Measurements from ENCODE around the gene SCAF4. TPM values are rescaled to one million over a fixed set of nuclear protein-coding genes. Genes with fewer than 3 reads are reported as not detected.

Gene SCAF4
- total RNA-seq, 4 donors from 2014 or later = 12.1 to 18.8 (median 15.2) TPM

- DNase-seq (ENCODE audit: extremely low spot score) = no peak
- H3K4me1 ChIP-seq = peaks cover 0 to 6% (median 4%) of the 10 kb centered on the region in 4 donors
- no peaks in the 10 kb centered on the region for H3K9me3 ChIP-seq
- no peak overlapping the region for H3K4me3 ChIP-seq
- H3K27ac ChIP-seq (replicated peaks in 1 of 4) = no peak overlapping the region
- intact Hi-C loops (cut with DNase I) = no loop called here
- H3K36me3 ChIP-seq = peaks cover 39 to 99% (median 83%) of the 10 kb centered on the region in 4 donors
- TF ChIP-seq EP300 (IDR thresholded peaks at IDR 0.05) (no peak), POLR2A (IDR thresholded peaks at IDR 0.05; ENCODE audit: low read depth) (no peak), POLR2AphosphoS5 (IDR thresholded peaks at IDR 0.05) (no peak), CTCF (IDR thresholded peaks at IDR 0.05) (no peak)
- no peaks in the 10 kb centered on the region for H3K27me3 ChIP-seq
- 98% methylated on average over 16 of the region's 16 CpGs for WGBS
Measured at GRCh38 chr21:31693222-31693621, 38.7 kb downstream of the SCAF4 start.

GRCh38 chr21:31688603-31689368 lies 43.1 kb downstream of the SCAF4 start:
- no peak for TF ChIP-seq EP300 (IDR thresholded peaks at IDR 0.05)
- TF ChIP-seq POLR2AphosphoS5 (IDR thresholded peaks at IDR 0.05) = no peak
- no peak for TF ChIP-seq POLR2A (IDR thresholded peaks at IDR 0.05; ENCODE audit: low read depth)
- TF ChIP-seq CTCF (IDR thresholded peaks at IDR 0.05) = no peak
- 86% methylated on average over 5 of the region's 5 CpGs for WGBS
- Histone ChIP-seq H3K36me3 (peaks cover 50 to 100% (median 88%) of the 10 kb centered on the region in 4 donors), H3K27me3 (no peaks in the 10 kb centered on the region), H3K27ac (replicated peaks in 1 of 4) (no peak overlapping the region), H3K9me3 (no peaks in the 10 kb centered on the region), H3K4me3 (no peak overlapping the region), H3K4me1 (peaks cover 0 to 25% (median 6%) of the 10 kb centered on the region in 4 donors)
- no peak for DNase-seq (ENCODE audit: extremely low spot score)
- intact Hi-C loops (cut with DNase I) = no loop called here

GRCh38 chr21:31687108-31687507 lies 44.8 kb downstream of the SCAF4 start:
- intact Hi-C loops (cut with DNase I) = no loop called here
- Histone ChIP-seq H3K27ac (replicated peaks in 1 of 4) (no peak overlapping the region), H3K27me3 (no peaks in the 10 kb centered on the region), H3K4me3 (no peak overlapping the region), H3K36me3 (peaks cover 48 to 100% (median 83%) of the 10 kb centered on the region in 4 donors), H3K9me3 (no peaks in the 10 kb centered on the region), H3K4me1 (peaks cover 0 to 25% (median 6%) of the 10 kb centered on the region in 4 donors)
- 91% methylated on average over 2 of the region's 2 CpGs for WGBS
- TF ChIP-seq EP300 (IDR thresholded peaks at IDR 0.05) (no peak), POLR2A (IDR thresholded peaks at IDR 0.05; ENCODE audit: low read depth) (no peak), POLR2AphosphoS5 (IDR thresholded peaks at IDR 0.05) (no peak), CTCF (IDR thresholded peaks at IDR 0.05) (no peak)
- DNase-seq (ENCODE audit: extremely low spot score) = no peak

GRCh38 chr21:31686272-31686915 lies 45.5 kb downstream of the SCAF4 start:
- DNase-seq (ENCODE audit: extremely low spot score) = no peak
- TF ChIP-seq CTCF (IDR thresholded peaks at IDR 0.05) (no peak), EP300 (IDR thresholded peaks at IDR 0.05) (no peak), POLR2A (IDR thresholded peaks at IDR 0.05; ENCODE audit: low read depth) (no peak)
- peaks cover 48 to 94% (median 78%) of the 10 kb centered on the region in 4 donors for H3K36me3 ChIP-seq
- H3K27me3 ChIP-seq = no peaks in the 10 kb centered on the region
- H3K4me3 ChIP-seq = no peak overlapping the region
- WGBS = 57% methylated on average over 7 of the region's 7 CpGs
- no peaks in the 10 kb centered on the region for H3K9me3 ChIP-seq
- peaks cover 0 to 25% (median 6%) of the 10 kb centered on the region in 4 donors for H3K4me1 ChIP-seq
- intact Hi-C loops (cut with DNase I) = no loop called here
- no peak overlapping the region for H3K27ac ChIP-seq (replicated peaks in 1 of 4)

Measured in esophagus muscularis mucosa (tissue), 4 donors.